Measurements from ENCODE around the gene TMLHE.
A peak's percentile ranks its signal among the peaks of the same experiment; 100 is the strongest.
"Not testable (repeated sequence)": the region's sequence is repeated elsewhere in the genome, so short reads cannot be mapped to it uniquely, and the experiment has no call there.

The TMLHE gene, protein sequence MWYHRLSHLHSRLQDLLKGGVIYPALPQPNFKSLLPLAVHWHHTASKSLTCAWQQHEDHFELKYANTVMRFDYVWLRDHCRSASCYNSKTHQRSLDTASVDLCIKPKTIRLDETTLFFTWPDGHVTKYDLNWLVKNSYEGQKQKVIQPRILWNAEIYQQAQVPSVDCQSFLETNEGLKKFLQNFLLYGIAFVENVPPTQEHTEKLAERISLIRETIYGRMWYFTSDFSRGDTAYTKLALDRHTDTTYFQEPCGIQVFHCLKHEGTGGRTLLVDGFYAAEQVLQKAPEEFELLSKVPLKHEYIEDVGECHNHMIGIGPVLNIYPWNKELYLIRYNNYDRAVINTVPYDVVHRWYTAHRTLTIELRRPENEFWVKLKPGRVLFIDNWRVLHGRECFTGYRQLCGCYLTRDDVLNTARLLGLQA

GRCh38 chrX:155612312-155613224 is at the start of gene TMLHE, which contains the start of gene SPRY3:
TSS of gene TMLHE (minus strand) at chrX:155612952. CDS start at chrX:155545276, 67,676 bp downstream.
TSS of gene SPRY3 (plus strand) at chrX:155612586.
- H3K9ac ChIP-seq (ENCODE audit: low read length), result peak within 1 kb of the TSS; percentile 46
- H3K4me3 ChIP-seq (ENCODE audit: low read length), result peak within 1 kb of the TSS; percentile 77
- H3K4me1 ChIP-seq (ENCODE audit: control insufficient read depth, insufficient read depth, low read length), result no peaks in the 10 kb centered on the region
- H3K27me3 ChIP-seq (ENCODE audit: control insufficient read depth, insufficient read depth, low read length), result no peaks in the 10 kb centered on the region
- peak within 1 kb of the TSS; percentile 74 for H3K27ac ChIP-seq (ENCODE audit: low read depth, low read length)
- H3K36me3 ChIP-seq (ENCODE audit: control insufficient read depth, insufficient read depth, low read length), result no peaks in the 10 kb centered on the region

DNA sequence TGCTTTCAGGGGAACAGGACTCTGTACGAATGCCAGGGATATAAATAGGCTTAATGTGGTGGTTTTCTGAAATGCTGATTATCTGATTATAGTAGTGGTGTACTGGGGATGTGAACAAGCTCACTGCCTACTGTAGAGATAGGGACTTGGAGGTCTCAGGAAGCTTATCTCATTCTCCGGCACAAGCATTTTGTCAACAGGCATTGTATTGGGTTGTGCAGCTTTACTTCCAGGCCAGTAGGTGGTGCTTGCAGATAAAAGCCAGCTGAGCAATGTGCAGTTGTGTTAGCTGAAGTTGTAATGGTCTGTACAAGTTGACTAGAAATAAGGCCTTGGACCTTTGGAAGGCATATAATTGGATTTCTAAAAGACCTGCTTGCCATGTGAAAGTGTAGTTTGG is 49.5 kb upstream of the TMLHE start:
- H3K4me3 ChIP-seq (ENCODE audit: low read length), result no peak overlapping the region
- H3K27ac ChIP-seq (ENCODE audit: low read depth, low read length), result no peak overlapping the region

DNA sequence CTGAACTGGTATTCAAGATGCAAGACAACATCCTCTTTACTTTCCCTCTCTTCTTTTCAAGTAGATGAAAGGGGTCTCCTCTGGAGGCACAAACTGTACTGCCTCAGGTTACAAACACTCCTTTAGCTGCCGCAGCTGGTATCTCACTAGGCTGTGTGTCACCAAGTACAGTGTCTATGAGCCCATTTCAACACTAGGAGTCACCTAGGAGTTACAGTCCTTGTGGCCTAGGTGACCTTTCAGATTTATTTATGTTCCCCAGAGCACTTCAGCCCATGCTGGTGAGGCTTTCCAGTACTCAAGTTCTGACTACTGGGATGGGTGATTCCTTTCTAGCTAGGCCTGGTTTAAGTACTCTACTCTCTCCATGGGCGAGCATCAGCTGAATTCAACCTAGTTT is 32.4 kb upstream of the TMLHE start:
- Histone ChIP-seq H3K27ac (ENCODE audit: low read depth, low read length) (no peak overlapping the region), H3K36me3 (ENCODE audit: control insufficient read depth, insufficient read depth, low read length) (no peaks in the 10 kb centered on the region), H3K9ac (ENCODE audit: low read length) (no peak overlapping the region), H3K4me1 (ENCODE audit: control insufficient read depth, insufficient read depth, low read length) (no peaks in the 10 kb centered on the region), H3K4me3 (ENCODE audit: low read length) (no peak overlapping the region), H3K27me3 (ENCODE audit: control insufficient read depth, insufficient read depth, low read length) (no peaks in the 10 kb centered on the region)

More for the DNA sequence above, 49.5 kb upstream of the TMLHE start:
- H3K4me1 ChIP-seq (ENCODE audit: control insufficient read depth, insufficient read depth, low read length), result no peaks in the 10 kb centered on the region
- H3K27me3 ChIP-seq (ENCODE audit: control insufficient read depth, insufficient read depth, low read length), result no peaks in the 10 kb centered on the region
- H3K9ac ChIP-seq (ENCODE audit: low read length), result no peak overlapping the region
- H3K36me3 ChIP-seq (ENCODE audit: control insufficient read depth, insufficient read depth, low read length), result no peaks in the 10 kb centered on the region

DNA sequence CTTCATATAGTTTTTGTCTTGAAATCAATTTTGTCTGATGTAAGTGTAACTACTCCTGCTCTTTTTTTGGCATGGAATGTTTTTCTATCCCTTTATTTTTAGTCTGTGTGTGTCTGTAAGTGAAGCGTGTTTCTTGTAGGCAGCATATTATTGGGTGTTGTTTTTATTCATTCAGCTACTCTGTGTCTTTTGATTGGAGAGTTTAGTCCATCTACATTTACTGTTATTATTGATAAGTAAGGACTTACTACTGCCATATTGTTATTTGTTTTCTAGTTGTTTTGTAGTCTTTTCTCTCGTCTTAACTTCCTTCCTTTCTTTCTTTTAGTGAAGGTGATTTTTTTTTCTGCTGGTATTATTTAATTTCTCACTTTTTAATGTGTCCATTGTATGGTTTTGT is 30.5 kb upstream of the TMLHE start:
- no peaks in the 10 kb centered on the region for H3K27me3 ChIP-seq (ENCODE audit: control insufficient read depth, insufficient read depth, low read length)
- H3K9ac ChIP-seq (ENCODE audit: low read length), result no peak overlapping the region
- no peak overlapping the region for H3K27ac ChIP-seq (ENCODE audit: low read depth, low read length)
- H3K4me1 ChIP-seq (ENCODE audit: control insufficient read depth, insufficient read depth, low read length), result no peaks in the 10 kb centered on the region
- no peak overlapping the region for H3K4me3 ChIP-seq (ENCODE audit: low read length)
- H3K36me3 ChIP-seq (ENCODE audit: control insufficient read depth, insufficient read depth, low read length), result no peaks in the 10 kb centered on the region

DNA sequence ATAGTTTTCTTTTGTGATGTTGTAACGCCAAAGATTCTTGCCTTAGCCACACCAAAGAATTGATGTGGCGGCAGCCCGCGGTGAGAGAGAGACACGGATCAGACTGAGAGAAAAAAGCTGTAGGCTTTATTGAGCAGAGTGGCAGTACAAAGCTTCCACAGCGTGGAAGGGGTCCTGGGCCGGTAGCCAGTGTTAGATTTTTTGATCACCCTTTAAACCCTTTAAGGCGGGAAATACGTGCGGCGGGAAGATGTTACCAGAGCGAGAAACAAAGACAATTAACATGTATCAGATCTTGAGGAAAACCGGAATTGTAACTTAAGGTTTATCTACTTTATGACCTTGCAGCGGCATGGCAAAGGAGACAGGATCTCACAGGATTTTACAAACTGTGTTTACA is 28.6 kb upstream of the TMLHE start:
- H3K9ac ChIP-seq (ENCODE audit: low read length); H3K27me3 ChIP-seq (ENCODE audit: control insufficient read depth, insufficient read depth, low read length); H3K4me1 ChIP-seq (ENCODE audit: control insufficient read depth, insufficient read depth, low read length); H3K36me3 ChIP-seq (ENCODE audit: control insufficient read depth, insufficient read depth, low read length); H3K27ac ChIP-seq (ENCODE audit: low read depth, low read length): not testable (repeated sequence)
- H3K4me3 ChIP-seq (ENCODE audit: low read length), result peak overlapping the region; percentile 15

DNA sequence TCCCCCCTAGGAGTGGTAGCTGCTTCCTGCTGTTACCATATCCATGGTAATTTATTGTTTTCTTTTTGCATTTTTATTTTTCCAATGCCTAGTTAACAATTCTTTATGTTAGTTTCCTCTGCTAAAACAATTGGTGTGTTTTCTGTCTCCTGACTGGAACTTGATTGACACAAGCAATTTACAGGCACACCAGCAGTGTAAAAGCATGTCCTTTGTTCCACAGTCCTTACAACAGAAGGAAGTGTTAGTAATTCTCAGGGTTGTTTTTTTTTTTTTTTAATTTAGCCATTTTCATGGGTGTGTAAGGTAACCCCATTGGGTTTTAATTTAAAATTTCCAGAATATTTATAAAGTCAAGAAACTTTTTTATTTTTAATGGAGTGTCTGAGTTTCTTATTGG is 25.0 kb upstream of the TMLHE start:
- H3K9ac ChIP-seq (ENCODE audit: low read length), result no peak overlapping the region
- H3K36me3 ChIP-seq (ENCODE audit: control insufficient read depth, insufficient read depth, low read length), result no peaks in the 10 kb centered on the region
- no peak overlapping the region for H3K4me3 ChIP-seq (ENCODE audit: low read length)
- no peak overlapping the region for H3K27ac ChIP-seq (ENCODE audit: low read depth, low read length)
- no peaks in the 10 kb centered on the region for H3K27me3 ChIP-seq (ENCODE audit: control insufficient read depth, insufficient read depth, low read length)
- H3K4me1 ChIP-seq (ENCODE audit: control insufficient read depth, insufficient read depth, low read length), result no peaks in the 10 kb centered on the region

GRCh38 chrX:155635019-155635418 is 22.3 kb upstream of the TMLHE start:
- H3K36me3 ChIP-seq (ENCODE audit: control insufficient read depth, insufficient read depth, low read length); H3K27me3 ChIP-seq (ENCODE audit: control insufficient read depth, insufficient read depth, low read length); H3K4me3 ChIP-seq (ENCODE audit: low read length); H3K27ac ChIP-seq (ENCODE audit: low read depth, low read length); H3K4me1 ChIP-seq (ENCODE audit: control insufficient read depth, insufficient read depth, low read length); H3K9ac ChIP-seq (ENCODE audit: low read length): not testable (repeated sequence)

- H3K36me3 ChIP-seq (ENCODE audit: control insufficient read depth, insufficient read depth, low read length), result no peaks in the 10 kb centered on the region
- H3K9ac ChIP-seq (ENCODE audit: low read length), result no peak overlapping the region
- H3K4me3 ChIP-seq (ENCODE audit: low read length), result no peak overlapping the region
- no peaks in the 10 kb centered on the region for H3K27me3 ChIP-seq (ENCODE audit: control insufficient read depth, insufficient read depth, low read length)
- H3K4me1 ChIP-seq (ENCODE audit: control insufficient read depth, insufficient read depth, low read length), result no peaks in the 10 kb centered on the region
- H3K27ac ChIP-seq (ENCODE audit: low read depth, low read length), result no peak overlapping the region
These were observed 19.8 kb upstream of the TMLHE start for GRCh38 chrX:155632431-155633100.

DNA sequence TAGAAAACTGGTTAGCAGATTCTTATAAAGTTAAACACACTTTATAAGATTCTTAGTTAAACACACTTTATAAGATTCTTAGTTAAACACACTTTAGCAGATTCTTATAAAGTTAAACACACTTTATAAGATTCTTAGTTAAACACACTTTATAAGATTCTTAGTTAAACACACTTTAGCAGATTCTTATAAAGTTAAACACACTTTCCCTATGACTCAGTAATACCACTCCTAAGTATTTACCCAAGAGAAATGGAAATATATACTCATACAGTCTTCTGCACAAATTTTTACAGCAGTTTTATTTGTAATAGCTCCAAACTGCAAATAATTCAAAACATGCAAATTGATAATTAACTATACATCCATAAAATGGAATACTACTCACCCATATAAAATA is 7.4 kb upstream of the TMLHE start:
- not testable (repeated sequence) for H3K27me3 ChIP-seq (ENCODE audit: control insufficient read depth, insufficient read depth, low read length); H3K4me1 ChIP-seq (ENCODE audit: control insufficient read depth, insufficient read depth, low read length); H3K4me3 ChIP-seq (ENCODE audit: low read length); H3K9ac ChIP-seq (ENCODE audit: low read length); H3K27ac ChIP-seq (ENCODE audit: low read depth, low read length); H3K36me3 ChIP-seq (ENCODE audit: control insufficient read depth, insufficient read depth, low read length)

GRCh38 chrX:155615938-155616337 is 3.2 kb upstream of the TMLHE start:
- no peak overlapping the region for H3K27ac ChIP-seq (ENCODE audit: low read depth, low read length)
- no peak overlapping the region for H3K4me3 ChIP-seq (ENCODE audit: low read length)
- no peaks in the 10 kb centered on the region for H3K27me3 ChIP-seq (ENCODE audit: control insufficient read depth, insufficient read depth, low read length)
- H3K9ac ChIP-seq (ENCODE audit: low read length), result no peak overlapping the region
- H3K36me3 ChIP-seq (ENCODE audit: control insufficient read depth, insufficient read depth, low read length), result no peaks in the 10 kb centered on the region
- no peaks in the 10 kb centered on the region for H3K4me1 ChIP-seq (ENCODE audit: control insufficient read depth, insufficient read depth, low read length)

GRCh38 chrX:155613927-155614559 is 1.3 kb upstream of the TMLHE start:
- no peaks in the 10 kb centered on the region for H3K36me3 ChIP-seq (ENCODE audit: control insufficient read depth, insufficient read depth, low read length)
- H3K27me3 ChIP-seq (ENCODE audit: control insufficient read depth, insufficient read depth, low read length), result no peaks in the 10 kb centered on the region
- H3K4me3 ChIP-seq (ENCODE audit: low read length), result no peak overlapping the region
- no peaks in the 10 kb centered on the region for H3K4me1 ChIP-seq (ENCODE audit: control insufficient read depth, insufficient read depth, low read length)
- H3K9ac ChIP-seq (ENCODE audit: low read length), result no peak overlapping the region
- H3K27ac ChIP-seq (ENCODE audit: low read depth, low read length), result no peak overlapping the region

GRCh38 chrX:155611302-155611701 is 1.4 kb downstream of the TMLHE start:
- Histone ChIP-seq H3K27ac (ENCODE audit: low read depth, low read length) (no peak overlapping the region), H3K27me3 (ENCODE audit: control insufficient read depth, insufficient read depth, low read length) (no peaks in the 10 kb centered on the region), H3K36me3 (ENCODE audit: control insufficient read depth, insufficient read depth, low read length) (no peaks in the 10 kb centered on the region), H3K4me3 (ENCODE audit: low read length) (peak overlapping the region; percentile 77), H3K9ac (ENCODE audit: low read length) (no peak overlapping the region), H3K4me1 (ENCODE audit: control insufficient read depth, insufficient read depth, low read length) (no peaks in the 10 kb centered on the region)

Measured in rectal smooth muscle tissue (tissue), 1 donor.